Transverse colon (tissue), 4 donors: ENCODE measurements around the gene CUL3.

Source experiments
- CTCF ChIP-seq, 5 experiments: fragments of 200-600 bp in 3 of 5; fragments of 450-650 bp in 2 of 5; sonication (generic) in 3 of 5; IDR thresholded peaks; 1 replicate in 2 of 5; 2 replicates in 3 of 5; pipeline ENCODE4 v1.5.1; 2016 to 2017; ENCODE audit warnings: antibody characterized with exemption in 5 of 5, inconsistent platforms in 3 of 5, mild to moderate bottlenecking in 2 of 5, moderate library complexity in 1 of 5
- EP300 ChIP-seq: sonication (generic); formaldehyde crosslinking; IDR thresholded peaks from one replicate; pipeline ENCODE4 v1.6.1; 2017; ENCODE audit warnings: antibody characterized with exemption, low read depth
- POLR2AphosphoS5 ChIP-seq, 3 donors: sonication (generic); formaldehyde crosslinking; IDR thresholded peaks; one replicate each; pipeline ENCODE4 v1.6.1; 2016; ENCODE audit warnings: antibody characterized with exemption in 3 of 3

GRCh38 chr2:224556381-224556780, 28.8 kb downstream of the CUL3 start:
- TF ChIP-seq CTCF (IDR thresholded peaks at IDR 0.05): no peak
- TF ChIP-seq EP300: no peak
- TF ChIP-seq POLR2AphosphoS5 (IDR thresholded peaks at IDR 0.05): no peak
